OCI-LY3 (cell line): ENCODE data around the gene FERMT3.
A peak's percentile ranks its signal among the peaks of the same experiment; 100 is the strongest.
"Not testable (repeated sequence)": the region's sequence is repeated elsewhere in the genome, so short reads cannot be mapped to it uniquely, and the experiment has no call there.

Experiments
- H2AFZ ChIP-seq: fragments of 200-600, 300-600 bp; shearing (Covaris generic); 2 replicates; pipeline ENCODE4 v1.6.0; 2014; ENCODE audit warnings: antibody characterized with exemption, low read depth, low read length
- H3K27ac ChIP-seq: fragments of 200-600, 300-600 bp; sonication (generic); 2 replicates; pipeline ENCODE4 v1.5.1; 2014; ENCODE audit warnings: mild to moderate bottlenecking, low read length, moderate library complexity, mixed read lengths
- H3K27me3 ChIP-seq: fragments of 200-600, 300-600 bp; sonication (generic); 2 replicates; pipeline ENCODE4 v1.6.1; 2014; ENCODE audit warnings: low read depth, low read length, mixed read lengths
- H3K36me3 ChIP-seq: fragments of 200-600, 300-600 bp; sonication (generic); replicated peaks from 2 replicates; pipeline ENCODE3; 2014; ENCODE audit warnings: low read depth, low read length, mixed read lengths
- H3K4me1 ChIP-seq: fragments of 300-600, 200-600 bp; sonication (generic); 2 replicates; pipeline ENCODE4 v1.6.1; 2014; ENCODE audit warnings: low read length, mixed read lengths
- H3K4me2 ChIP-seq: fragments of 200-600, 300-600 bp; sonication (generic); 2 replicates; pipeline ENCODE4 v1.6.1; 2014; ENCODE audit warnings: low read length, mixed read lengths
- H3K4me3 ChIP-seq: fragments of 300-600, 200-600 bp; sonication (generic); 2 replicates; pipeline ENCODE4 v1.5.1; 2014; ENCODE audit warnings: antibody characterized with exemption, mild to moderate bottlenecking, low read length, moderate library complexity
- H3K79me2 ChIP-seq: fragments of 300-600, 200-600 bp; shearing (Covaris generic); 2 replicates; pipeline ENCODE4 v1.6.1; 2014; ENCODE audit warnings: mild to moderate bottlenecking, low read length, mixed read lengths
- H3K9ac ChIP-seq: fragments of 300-600, 200-600 bp; shearing (Covaris generic); 2 replicates; pipeline ENCODE4 v1.6.0; 2014; ENCODE audit warnings: mild to moderate bottlenecking, low read length, moderate library complexity
- H3K9me3 ChIP-seq: fragments of 200-600, 300-600 bp; shearing (Covaris generic); 2 replicates; pipeline ENCODE4 v1.6.1; 2014; ENCODE audit warnings: low read length, mixed read lengths; ENCODE audit not compliant: insufficient read depth
- H4K20me1 ChIP-seq: fragments of 200-600, 300-600 bp; sonication (generic); 2 replicates; pipeline ENCODE4 v1.6.1; 2016; ENCODE audit warnings: low read length, mixed read lengths; ENCODE audit not compliant: insufficient read depth
- CTCF ChIP-seq: fragments of 200-600, 300-600 bp; sonication (generic); IDR thresholded peaks from 2 replicates; pipeline ENCODE4 v1.5.1; 2014; ENCODE audit warnings: antibody characterized with exemption, low read length, low read depth
- EZH2phosphoT487 ChIP-seq: fragments of 200-600 bp; shearing (Covaris generic); IDR thresholded peaks from 2 replicates; pipeline ENCODE4 v1.6.1; 2018; ENCODE audit warnings: antibody characterized with exemption, mixed run types, low read depth

The FERMT3 gene

GRCh38 chr11:64245401-64245796, 38.9 kb downstream of the FERMT3 start:
- Histone ChIP-seq H3K36me3 (peaks cover 19% of the 10 kb centered on the region), H3K4me3 (peak overlapping the region; percentile 97), H3K9me3 (no peaks in the 10 kb centered on the region), H3K9ac (peak overlapping the region; percentile 100), H4K20me1 (0 out of 2 replicates have a peak, but pooled peaks cover 3% of the 10 kb centered on the region), H3K4me1 (peaks cover 36% of the 10 kb centered on the region), H3K4me2 (peak overlapping the region; percentile 87), H3K79me2 (peaks cover 57% of the 10 kb centered on the region), H2AFZ (no peak overlapping the region), H3K27ac (peak overlapping the region; percentile 78), H3K27me3 (no peaks in the 10 kb centered on the region)
- TF ChIP-seq EZH2phosphoT487 (no peak), CTCF (no peak)

- TF ChIP-seq EZH2phosphoT487 (no peak), CTCF (no peak)
- H3K9me3 ChIP-seq: no peaks in the 10 kb centered on the region
- H3K4me1 ChIP-seq: peaks cover 39% of the 10 kb centered on the region
- H2AFZ ChIP-seq: no peak overlapping the region
- peaks cover 19% of the 10 kb centered on the region for H3K36me3 ChIP-seq
- peak overlapping the region; percentile 78 for H3K27ac ChIP-seq
- peak overlapping the region; percentile 100 for H3K9ac ChIP-seq
- H3K27me3 ChIP-seq: no peaks in the 10 kb centered on the region
- H3K4me3 ChIP-seq: peak overlapping the region; percentile 97
- 0 out of 2 replicates have a peak, but pooled peaks cover 3% of the 10 kb centered on the region for H4K20me1 ChIP-seq
- H3K4me2 ChIP-seq: peak overlapping the region; percentile 87
- peaks cover 55% of the 10 kb centered on the region for H3K79me2 ChIP-seq
Observed at GRCh38 chr11:64245797-64246620, 39.5 kb downstream of the FERMT3 start.

- peak overlapping the region; percentile 87; the same call in 1 of the 2 replicates for H3K4me2 ChIP-seq
- not testable (repeated sequence) for H2AFZ ChIP-seq, H4K20me1 ChIP-seq, H3K9me3 ChIP-seq, H3K27me3 ChIP-seq
- H3K9ac ChIP-seq: peak overlapping the region; percentile 100; the same call in 1 of the 2 replicates
- H3K27ac ChIP-seq: peak overlapping the region; percentile 78; the same call in 1 of the 2 replicates
- peaks cover 19% of the 10 kb centered on the region for H3K36me3 ChIP-seq
- H3K4me1 ChIP-seq: peaks cover 39% of the 10 kb centered on the region
- H3K4me3 ChIP-seq: peak overlapping the region; percentile 97
- peaks cover 55% of the 10 kb centered on the region for H3K79me2 ChIP-seq
Observed at GRCh38 chr11:64246621-64246870, 40.0 kb downstream of the FERMT3 start.

GRCh38 chr11:64246871-64247728, 40.6 kb downstream of the FERMT3 start, which contains the start of gene PPP1R14B:
TSS of gene PPP1R14B (minus strand) at chr11:64246943. CDS start at chr11:64246673, 270 bp downstream.
- peaks cover 19% of the 10 kb centered on the region for H3K36me3 ChIP-seq
- H3K27me3 ChIP-seq: no peaks in the 10 kb centered on the region
- H3K9ac ChIP-seq: peak within 1 kb of the TSS; percentile 100
- peaks cover 39% of the 10 kb centered on the region for H3K4me1 ChIP-seq
- peak within 1 kb of the TSS; percentile 97 for H3K4me3 ChIP-seq
- peaks cover 55% of the 10 kb centered on the region for H3K79me2 ChIP-seq
- H2AFZ ChIP-seq: peak within 1 kb of the TSS; percentile 66
- peak within 1 kb of the TSS; percentile 78 for H3K27ac ChIP-seq
- peak within 1 kb of the TSS; percentile 98 for H3K4me2 ChIP-seq
- no peak for TF ChIP-seq CTCF
- no peak for TF ChIP-seq EZH2phosphoT487
- 0 out of 2 replicates have a peak, but pooled peaks cover 3% of the 10 kb centered on the region for H4K20me1 ChIP-seq
- no peaks in the 10 kb centered on the region for H3K9me3 ChIP-seq
